ENCODE results near the gene DDX23. TPM values are rescaled to one million over a fixed set of nuclear protein-coding genes. Genes with fewer than 3 reads are reported as not detected.

DDX23 gene
- total RNA-seq, 1 experiment from 2014 or later, result 102 TPM

GRCh38 chr12:48788854-48789775 lies 62.8 kb downstream of the DDX23 start, which contains the start of gene ADCY6:
Gene ADCY6 (minus strand): TSS chr12:48789089. CDS start chr12:48783434, 5,655 bp downstream.
- Histone ChIP-seq H2AFZ (ENCODE audit: low read length) (peak within 1 kb of the TSS; percentile 100), H3K27me3 (ENCODE audit: low read length) (no peaks in the 10 kb centered on the region), H3K4me3 (ENCODE audit: low read length) (peak within 1 kb of the TSS; percentile 99), H3K27ac (ENCODE audit: low read length) (no peak within 1 kb of the TSS), H3K9me3 (ENCODE audit: low read length) (no peaks in the 10 kb centered on the region), H3K79me2 (ENCODE audit: low read length) (peaks cover 38% of the 10 kb centered on the region), H3K4me1 (ENCODE audit: insufficient read depth, low read length) (peaks cover 16% of the 10 kb centered on the region), H3F3A (ENCODE audit: low read length, unreplicated experiment) (no peaks in the 10 kb centered on the region), H4K20me1 (ENCODE audit: low read length) (no peaks in the 10 kb centered on the region), H3K4me2 (ENCODE audit: low read length) (peak within 1 kb of the TSS; percentile 100), H3K9ac (ENCODE audit: low read length) (peak within 1 kb of the TSS; percentile 77), H3K36me3 (ENCODE audit: low read depth, low read length) (no peaks in the 10 kb centered on the region), H3K9me2 (replicated peaks; ENCODE audit: low read length) (no peaks in the 10 kb centered on the region)
- ATAC-seq, result peak; percentile 88
- no TSS peak for BruUV-seq (replicated peaks)
- DNase-seq, result peak; percentile 72
- intact Hi-C loops (cut with micrococcal nuclease), result no loop called here
- TF ChIP-seq CTCF (conservative IDR thresholded peaks at IDR 0.05; ENCODE audit: low read depth, low read length) (no peak), EZH2phosphoT487 (IDR thresholded peaks at IDR 0.05; ENCODE audit: borderline replicate concordance, low read length) (no peak), EZH2 (IDR thresholded peaks at IDR 0.05; ENCODE audit: low read length, unreplicated experiment) (no peak)
- POLR2A ChIA-PET (ENCODE audit: unreplicated experiment), result interaction anchor here (0.7 kb wide), 2 partner anchors 107 to 1101 kb away, joined by 6 to 10 read pairs; partner anchors contain the start of gene KANSL2
- CTCF ChIA-PET, result interaction anchor here (0.6 to 1.0 kb wide), 2 partner anchors 25 to 578 kb away, joined by 5 read pairs; no protein-coding TSS in a partner anchor

- no peak overlapping the region for H3K27ac ChIP-seq (ENCODE audit: low read length)
- peak overlapping the region; percentile 100 for H3K4me2 ChIP-seq (ENCODE audit: low read length)
- POLR2A ChIA-PET (ENCODE audit: unreplicated experiment), result no interaction called here
- H3K9me2 ChIP-seq (replicated peaks; ENCODE audit: low read length), result no peaks in the 10 kb centered on the region
- no peaks in the 10 kb centered on the region for H4K20me1 ChIP-seq (ENCODE audit: low read length)
- intact Hi-C loops (cut with micrococcal nuclease), result no loop called here
- BruUV-seq (replicated peaks), result no TSS peak
- H2AFZ ChIP-seq (ENCODE audit: low read length), result peak overlapping the region; percentile 100
- CTCF ChIA-PET, result no interaction called here
- H3F3A ChIP-seq (ENCODE audit: low read length, unreplicated experiment), result no peaks in the 10 kb centered on the region
- H3K4me1 ChIP-seq (ENCODE audit: insufficient read depth, low read length), result peaks cover 16% of the 10 kb centered on the region
- no peak for TF ChIP-seq CTCF (conservative IDR thresholded peaks at IDR 0.05; ENCODE audit: low read depth, low read length)
- TF ChIP-seq EZH2phosphoT487 (IDR thresholded peaks at IDR 0.05; ENCODE audit: borderline replicate concordance, low read length), result no peak
- no peak for TF ChIP-seq EZH2 (IDR thresholded peaks at IDR 0.05; ENCODE audit: low read length, unreplicated experiment)
- peak overlapping the region; percentile 77 for H3K9ac ChIP-seq (ENCODE audit: low read length)
- no peaks in the 10 kb centered on the region for H3K9me3 ChIP-seq (ENCODE audit: low read length)
- H3K79me2 ChIP-seq (ENCODE audit: low read length), result peaks cover 38% of the 10 kb centered on the region
- DNase-seq (no peak), ATAC-seq (peak; percentile 55)
- H3K4me3 ChIP-seq (ENCODE audit: low read length), result peak overlapping the region; percentile 99
- H3K27me3 ChIP-seq (ENCODE audit: low read length), result no peaks in the 10 kb centered on the region
- no peaks in the 10 kb centered on the region for H3K36me3 ChIP-seq (ENCODE audit: low read depth, low read length)
Measured at GRCh38 chr12:48788524-48788853, 63.5 kb downstream of the DDX23 start.
